ENCODE measurements around the gene DPF1.
A peak's percentile ranks its signal among the peaks of the same experiment; 100 is the strongest.

DPF1 gene

DNA sequence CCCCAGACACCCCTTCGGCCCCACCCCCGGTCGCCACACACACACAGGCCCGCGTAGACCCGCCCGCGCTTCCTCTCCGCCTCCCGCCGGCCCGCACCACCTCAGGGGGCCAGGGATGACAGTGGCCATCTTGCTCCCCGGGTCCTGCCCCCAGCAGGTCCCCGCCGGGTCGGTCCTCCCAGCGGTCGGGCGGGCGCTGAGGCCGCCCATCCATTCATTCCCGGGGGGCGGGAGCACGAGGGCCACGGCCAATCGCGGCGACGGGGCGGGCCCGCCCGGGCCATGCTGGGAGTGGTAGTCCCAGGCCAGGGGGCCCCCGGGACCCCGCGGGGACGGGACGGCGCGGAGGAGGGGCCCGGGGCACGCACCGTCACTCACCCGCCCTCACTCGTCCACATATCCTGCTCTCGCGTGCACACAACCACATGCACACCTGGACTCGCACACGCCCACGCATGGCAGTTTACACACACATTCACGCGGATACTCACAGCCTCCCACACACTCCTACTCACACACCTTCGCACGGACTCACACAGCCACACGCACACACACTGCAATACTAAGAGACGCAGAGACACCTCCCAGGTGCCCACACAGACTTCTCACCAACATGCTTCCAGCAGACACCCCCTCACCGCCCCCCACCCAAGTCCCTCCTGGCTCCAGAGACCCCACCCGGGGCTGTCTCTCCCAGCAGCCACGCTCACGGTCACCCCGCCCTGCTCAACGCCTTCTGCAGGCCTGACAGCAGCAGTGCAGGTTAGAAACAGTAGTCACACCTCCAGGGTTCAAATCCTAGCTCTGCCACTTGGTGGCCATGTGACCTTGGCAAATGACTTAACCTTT lies at the start of gene DPF1:
TSS of gene DPF1 (minus strand) at position 209 of the 849 bp plus-strand sequence. CDS start at position 129, 80 bp downstream.
- TF ChIP-seq, protein P1, sequence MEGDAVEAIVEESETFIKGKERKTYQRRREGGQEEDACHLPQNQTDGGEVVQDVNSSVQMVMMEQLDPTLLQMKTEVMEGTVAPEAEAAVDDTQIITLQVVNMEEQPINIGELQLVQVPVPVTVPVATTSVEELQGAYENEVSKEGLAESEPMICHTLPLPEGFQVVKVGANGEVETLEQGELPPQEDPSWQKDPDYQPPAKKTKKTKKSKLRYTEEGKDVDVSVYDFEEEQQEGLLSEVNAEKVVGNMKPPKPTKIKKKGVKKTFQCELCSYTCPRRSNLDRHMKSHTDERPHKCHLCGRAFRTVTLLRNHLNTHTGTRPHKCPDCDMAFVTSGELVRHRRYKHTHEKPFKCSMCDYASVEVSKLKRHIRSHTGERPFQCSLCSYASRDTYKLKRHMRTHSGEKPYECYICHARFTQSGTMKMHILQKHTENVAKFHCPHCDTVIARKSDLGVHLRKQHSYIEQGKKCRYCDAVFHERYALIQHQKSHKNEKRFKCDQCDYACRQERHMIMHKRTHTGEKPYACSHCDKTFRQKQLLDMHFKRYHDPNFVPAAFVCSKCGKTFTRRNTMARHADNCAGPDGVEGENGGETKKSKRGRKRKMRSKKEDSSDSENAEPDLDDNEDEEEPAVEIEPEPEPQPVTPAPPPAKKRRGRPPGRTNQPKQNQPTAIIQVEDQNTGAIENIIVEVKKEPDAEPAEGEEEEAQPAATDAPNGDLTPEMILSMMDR (IDR thresholded peaks at IDR 0.05), result peak; percentile 47
- no peak for TF ChIP-seq ZFX (IDR thresholded peaks at IDR 0.05; ENCODE audit: borderline replicate concordance)
- peak within 1 kb of the TSS; percentile 26 for H3K27ac ChIP-seq

DNA sequence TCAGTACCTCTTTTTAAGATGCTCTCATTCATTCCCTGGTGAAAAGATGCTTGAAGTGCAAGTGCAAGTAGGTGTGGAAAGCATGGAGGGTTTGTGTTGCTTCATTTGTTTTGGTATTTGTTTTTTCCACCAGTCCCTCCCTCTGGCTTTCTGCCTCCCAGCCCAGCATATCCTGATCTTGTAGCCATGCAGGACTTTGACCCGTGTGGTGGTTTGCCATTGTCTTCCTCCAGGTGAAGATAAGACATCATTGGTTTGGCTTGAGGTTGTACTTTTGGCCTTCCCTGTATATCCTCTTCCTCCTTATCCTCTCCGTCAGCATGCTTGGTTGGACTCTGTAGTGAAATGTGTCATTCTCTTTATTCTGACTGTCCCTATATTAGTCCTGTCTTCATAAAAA lies 49.5 kb upstream of the DPF1 start:
- TF ChIP-seq ZFX (IDR thresholded peaks at IDR 0.05; ENCODE audit: borderline replicate concordance), result no peak
- TF ChIP-seq, protein P1 (IDR thresholded peaks at IDR 0.05), result no peak
- peak overlapping the region; percentile 93 for H3K27ac ChIP-seq

- TF ChIP-seq, protein P1 (IDR thresholded peaks at IDR 0.05), result no peak
- TF ChIP-seq ZFX (IDR thresholded peaks at IDR 0.05; ENCODE audit: borderline replicate concordance), result no peak
- H3K27ac ChIP-seq, result peak overlapping the region; percentile 93
Observed at GRCh38 chr19:38270587-38271167, 46.7 kb upstream of the DPF1 start.

GRCh38 chr19:38268539-38268938 lies 44.5 kb upstream of the DPF1 start:
- H3K27ac ChIP-seq, result peak overlapping the region; percentile 93
- TF ChIP-seq ZFX (IDR thresholded peaks at IDR 0.05; ENCODE audit: borderline replicate concordance), result no peak
- TF ChIP-seq, protein P1 (IDR thresholded peaks at IDR 0.05), result no peak

- H3K27ac ChIP-seq, result peak overlapping the region; percentile 93
- no peak for TF ChIP-seq ZFX (IDR thresholded peaks at IDR 0.05; ENCODE audit: borderline replicate concordance)
- TF ChIP-seq, protein P1 (IDR thresholded peaks at IDR 0.05), result no peak
Observed at GRCh38 chr19:38267761-38268483, 43.9 kb upstream of the DPF1 start.

DNA sequence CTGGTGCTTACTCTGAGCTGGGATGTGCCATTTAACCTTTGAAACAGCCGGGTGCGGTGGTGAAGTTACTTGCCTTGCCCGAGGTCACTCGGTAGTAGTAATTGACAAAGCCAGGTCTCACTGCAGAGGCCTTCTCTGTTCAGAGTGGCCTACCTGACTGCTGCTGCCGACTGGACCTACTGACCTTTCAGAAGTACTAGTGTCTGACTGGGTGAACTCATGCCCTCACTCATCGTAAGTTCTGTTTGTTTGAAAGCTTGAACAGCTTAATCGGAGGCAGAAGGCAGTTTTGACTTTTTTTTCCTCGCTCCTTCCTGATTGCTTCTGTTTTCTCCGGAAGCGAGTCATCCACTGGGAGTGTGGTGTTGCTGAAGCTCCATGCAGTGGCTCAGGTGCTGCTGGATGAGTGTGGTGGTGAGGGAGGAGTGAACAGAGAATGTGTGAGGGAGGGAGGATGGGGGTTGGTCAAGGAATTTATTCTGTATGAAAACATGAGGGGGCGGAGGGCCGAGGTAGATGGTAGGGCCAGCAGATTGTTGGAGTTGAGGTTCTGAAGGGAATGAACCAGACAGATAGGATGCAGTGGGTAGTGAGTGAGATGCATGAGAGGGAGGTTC lies 43.1 kb upstream of the DPF1 start:
- TF ChIP-seq, protein P1 (IDR thresholded peaks at IDR 0.05), result no peak
- no peak for TF ChIP-seq ZFX (IDR thresholded peaks at IDR 0.05; ENCODE audit: borderline replicate concordance)
- H3K27ac ChIP-seq, result peak overlapping the region; percentile 93

Measured in 22Rv1 (cell line).